SW 1271 (cell line): ENCODE measurements around the gene UACA.
"Not testable (repeated sequence)": the region's sequence is repeated elsewhere in the genome, so short reads cannot be mapped to it uniquely, and the experiment has no call there.

ENCODE experiments used
- DNase-seq, 2 experiments: peaks; one replicate each; lab custom pipeline; 2025; lab: John Stamatoyannopoulos, UW

UACA gene

GRCh38 chr15:70763120-70763949 is at the start of gene UACA:
Gene UACA, minus strand, starts transcription at chr15:70763558. Its CDS starts 151 bp downstream, at chr15:70763407.
- DNase-seq: peak; percentile 98 to 99

- no peak for DNase-seq
Measured at GRCh38 chr15:70812827-70813364, 49.5 kb upstream of the UACA start.

- DNase-seq: no peak
Measured at GRCh38 chr15:70810916-70811578, 47.7 kb upstream of the UACA start.

GRCh38 chr15:70806992-70807712 is 43.8 kb upstream of the UACA start:
- DNase-seq: no peak

GRCh38 chr15:70804388-70804787 is 41.0 kb upstream of the UACA start:
- not testable (repeated sequence) for DNase-seq

- peak; percentile 67 to 89 for DNase-seq
Measured at GRCh38 chr15:70802629-70803028, 39.3 kb upstream of the UACA start.

GRCh38 chr15:70801109-70801508 is 37.8 kb upstream of the UACA start:
- no peak for DNase-seq

GRCh38 chr15:70799667-70800450 is 36.5 kb upstream of the UACA start:
- DNase-seq: peak; percentile 41 to 89

GRCh38 chr15:70797464-70797863 is 34.1 kb upstream of the UACA start:
- no peak for DNase-seq

GRCh38 chr15:70796516-70797310 is 33.4 kb upstream of the UACA start:
- no peak for DNase-seq

- DNase-seq: peak; percentile 89 to 99
Measured at GRCh38 chr15:70795311-70795665, 31.9 kb upstream of the UACA start.

GRCh38 chr15:70794596-70795310 is 31.4 kb upstream of the UACA start:
- DNase-seq: peak in 1 of 2 experiments; percentile 77

GRCh38 chr15:70793694-70794093 is 30.3 kb upstream of the UACA start:
- no peak for DNase-seq

GRCh38 chr15:70792171-70792573 is 28.8 kb upstream of the UACA start:
- DNase-seq: peak; percentile 69 to 95

GRCh38 chr15:70791259-70791658 is 27.9 kb upstream of the UACA start:
- DNase-seq: no peak

- no peak for DNase-seq
Measured at GRCh38 chr15:70789213-70789612, 25.9 kb upstream of the UACA start.

GRCh38 chr15:70788114-70789049 is 25.0 kb upstream of the UACA start:
- peak; percentile 75 to 94 for DNase-seq

- DNase-seq: no peak
Measured at GRCh38 chr15:70786996-70787395, 23.6 kb upstream of the UACA start.

- no peak for DNase-seq
Measured at GRCh38 chr15:70783610-70784022, 20.3 kb upstream of the UACA start.
